Kasumi-1 (cell line): ENCODE results near the gene AGBL5.
"Not testable (repeated sequence)": the region's sequence is repeated elsewhere in the genome, so short reads cannot be mapped to it uniquely, and the experiment has no call there.

Source experiments
- DNase-seq, 2 experiments: peaks; one replicate each; lab custom pipeline; 2025; lab: John Stamatoyannopoulos, UW

Gene AGBL5

DNA sequence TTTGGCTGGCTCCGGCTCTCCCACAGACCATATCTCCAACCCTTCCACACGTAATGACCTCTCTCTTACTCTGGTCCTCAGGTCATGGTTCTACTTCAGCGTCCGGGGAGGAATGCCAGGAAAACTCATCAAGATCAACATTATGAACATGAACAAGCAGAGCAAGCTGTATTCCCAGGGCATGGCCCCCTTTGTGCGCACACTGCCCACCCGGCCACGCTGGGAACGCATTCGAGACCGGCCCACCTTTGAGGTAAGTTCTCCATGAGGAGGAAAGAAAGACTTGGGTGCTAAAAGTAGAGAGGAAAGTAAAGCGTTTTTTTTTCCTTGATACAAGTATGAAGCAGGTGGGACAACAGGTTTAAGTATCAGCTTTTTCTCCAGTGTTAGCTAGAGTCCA, 1.9 kb downstream of the AGBL5 start:
- no peak for DNase-seq

DNA sequence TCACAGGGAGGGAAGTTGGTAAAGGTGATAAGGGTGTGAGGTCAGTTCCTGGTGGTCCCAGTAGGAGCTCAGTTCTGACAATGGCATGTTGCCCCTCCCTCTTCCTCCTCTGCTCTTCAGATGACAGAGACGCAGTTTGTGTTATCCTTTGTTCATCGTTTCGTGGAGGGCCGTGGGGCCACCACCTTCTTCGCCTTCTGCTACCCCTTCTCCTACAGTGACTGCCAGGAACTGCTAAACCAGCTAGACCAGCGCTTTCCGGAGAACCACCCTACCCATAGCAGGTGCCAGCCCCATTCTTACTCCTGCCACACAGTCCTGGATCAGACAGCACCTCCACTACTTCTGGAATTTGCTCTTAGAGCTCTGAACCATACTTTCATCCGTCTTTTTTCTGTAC, 2.3 kb downstream of the AGBL5 start:
- DNase-seq, result no peak

DNA sequence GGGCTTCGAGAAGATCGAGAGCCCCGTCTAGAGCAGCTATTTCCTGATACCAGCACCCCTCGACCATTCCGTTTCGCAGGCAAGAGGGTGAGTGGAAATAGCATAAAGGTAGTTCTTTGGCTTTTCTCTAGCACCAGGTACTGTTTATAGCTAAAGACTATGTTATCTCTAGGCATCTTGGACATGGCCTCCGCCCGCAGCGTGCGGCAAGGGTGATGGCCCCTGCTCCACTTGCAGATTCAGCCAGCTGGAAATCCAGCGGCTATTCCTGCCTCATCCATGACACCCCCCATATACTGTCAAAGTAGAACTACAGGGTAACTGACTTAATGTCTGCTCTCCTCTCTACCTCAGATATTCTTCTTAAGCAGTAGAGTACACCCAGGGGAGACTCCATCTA, 3.3 kb downstream of the AGBL5 start:
- DNase-seq, result no peak

DNA sequence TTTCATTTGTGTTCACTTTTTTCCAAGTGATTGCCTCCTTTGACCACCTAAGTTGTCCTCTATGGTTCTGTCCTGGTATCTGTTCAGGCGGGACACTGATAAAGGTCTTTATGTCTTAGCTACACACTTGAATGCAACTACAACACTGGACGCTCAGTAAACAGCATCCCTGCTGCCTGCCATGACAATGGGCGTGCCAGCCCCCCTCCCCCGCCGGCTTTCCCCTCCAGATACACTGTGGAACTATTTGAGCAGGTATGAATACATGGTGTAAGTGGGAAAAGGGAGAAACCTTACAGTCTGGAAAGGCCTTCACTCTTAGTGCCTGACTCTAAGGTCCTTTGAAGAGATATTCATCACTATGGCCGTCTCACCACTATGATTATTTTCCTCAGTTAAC, 5.7 kb downstream of the AGBL5 start:
- no peak for DNase-seq

DNA sequence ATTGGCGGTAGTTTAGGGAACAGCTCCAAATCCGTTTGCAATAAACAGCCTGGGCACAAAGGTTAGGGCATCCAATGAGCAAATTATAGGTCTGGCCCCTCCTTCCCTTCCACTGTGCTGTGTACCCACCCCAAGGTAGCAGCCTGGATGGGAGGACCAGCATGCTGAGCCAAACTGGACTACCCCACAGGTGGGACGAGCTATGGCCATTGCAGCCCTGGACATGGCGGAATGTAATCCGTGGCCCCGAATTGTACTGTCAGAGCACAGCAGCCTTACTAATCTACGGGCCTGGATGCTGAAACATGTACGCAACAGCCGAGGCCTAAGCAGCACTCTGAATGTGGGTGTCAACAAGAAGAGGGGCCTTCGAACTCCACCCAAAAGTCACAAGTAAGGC, 6.7 kb downstream of the AGBL5 start:
- DNase-seq, result no peak

DNA sequence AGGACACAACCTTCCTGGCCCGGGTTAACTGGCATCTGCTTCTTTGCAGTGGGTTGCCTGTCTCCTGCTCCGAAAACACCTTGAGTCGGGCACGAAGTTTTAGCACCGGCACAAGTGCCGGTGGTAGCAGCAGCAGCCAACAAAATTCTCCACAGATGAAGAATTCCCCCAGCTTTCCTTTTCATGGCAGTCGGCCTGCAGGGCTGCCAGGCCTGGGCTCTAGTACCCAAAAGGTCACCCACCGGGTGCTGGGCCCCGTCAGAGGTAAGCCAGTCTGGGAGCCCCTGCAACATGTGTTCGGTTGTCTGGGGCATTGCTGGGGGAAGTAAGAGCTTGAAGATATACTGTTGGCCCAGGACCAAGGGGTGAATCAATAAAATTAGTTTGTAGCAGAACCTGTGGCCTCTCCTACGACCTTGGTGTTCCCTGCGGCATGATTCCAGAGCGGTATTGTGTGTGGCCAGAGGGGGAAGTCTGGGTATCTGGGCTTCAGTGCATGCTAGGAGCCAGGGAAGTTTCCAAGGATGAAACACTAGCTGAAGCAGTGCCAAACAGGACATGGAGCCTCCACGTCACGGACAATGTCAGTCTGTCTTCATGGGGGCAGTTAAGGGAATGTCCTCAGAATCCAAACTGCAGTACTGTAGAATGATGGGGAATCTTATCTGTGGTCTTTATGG, 7.8 kb downstream of the AGBL5 start:
- DNase-seq, result no peak

DNA sequence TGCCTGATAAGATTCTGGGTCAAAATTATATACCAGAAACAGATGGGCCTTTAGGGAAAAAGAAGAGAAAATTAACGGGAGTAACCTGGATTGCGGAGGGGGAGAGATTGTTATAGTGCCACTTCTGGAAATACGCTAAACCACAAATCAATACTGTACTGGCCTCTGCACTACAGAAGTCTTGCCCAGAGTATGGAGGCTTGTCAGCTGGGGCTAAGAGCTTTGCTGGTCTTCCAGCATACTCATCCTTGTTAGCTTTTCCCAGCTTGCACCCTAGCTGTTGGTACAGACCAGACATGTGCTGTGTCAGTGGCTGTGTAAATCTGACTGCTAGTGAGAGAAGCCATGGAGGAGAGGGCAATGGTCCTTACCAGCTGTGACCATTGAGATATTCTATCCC, 8.9 kb downstream of the AGBL5 start:
- DNase-seq, result no peak

DNA sequence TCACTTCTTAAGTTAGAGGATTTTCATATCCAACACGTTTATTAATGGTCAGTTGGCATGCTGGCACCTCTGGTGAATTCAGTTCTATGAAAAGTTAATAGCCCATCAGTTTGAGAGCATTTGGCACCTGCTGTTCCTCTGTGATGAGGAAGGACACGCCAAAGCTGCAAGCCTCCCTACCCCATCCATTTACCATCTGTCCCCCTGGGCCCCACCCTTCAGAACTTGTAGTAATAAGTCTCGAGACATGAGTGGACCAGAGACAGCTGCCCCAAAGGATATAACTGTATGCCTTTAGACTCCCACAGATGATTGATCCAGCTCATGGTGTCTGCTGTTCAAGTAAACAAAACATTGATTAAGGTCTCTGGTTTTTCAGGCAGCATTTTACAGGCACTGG, 13.7 kb downstream of the AGBL5 start:
- DNase-seq, result no peak

DNA sequence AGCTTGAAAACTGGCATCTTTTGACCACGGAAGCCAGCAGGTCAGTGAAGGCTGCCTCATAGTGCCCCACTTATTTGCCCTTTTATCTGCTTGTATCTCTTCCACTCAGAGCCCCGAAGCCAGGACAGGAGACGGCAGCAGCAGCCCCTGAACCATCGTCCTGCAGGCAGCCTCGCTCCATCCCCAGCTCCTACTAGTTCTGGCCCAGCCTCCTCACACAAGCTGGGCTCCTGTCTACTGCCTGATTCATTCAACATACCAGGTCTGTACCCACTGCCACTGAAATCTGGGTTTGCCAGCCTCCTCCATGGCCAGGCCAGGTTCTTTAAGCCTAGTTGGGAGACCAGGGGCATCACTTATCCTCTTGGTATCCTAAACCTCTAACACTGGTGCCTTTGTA, 15.9 kb downstream of the AGBL5 start:
- no peak for DNase-seq

DNA sequence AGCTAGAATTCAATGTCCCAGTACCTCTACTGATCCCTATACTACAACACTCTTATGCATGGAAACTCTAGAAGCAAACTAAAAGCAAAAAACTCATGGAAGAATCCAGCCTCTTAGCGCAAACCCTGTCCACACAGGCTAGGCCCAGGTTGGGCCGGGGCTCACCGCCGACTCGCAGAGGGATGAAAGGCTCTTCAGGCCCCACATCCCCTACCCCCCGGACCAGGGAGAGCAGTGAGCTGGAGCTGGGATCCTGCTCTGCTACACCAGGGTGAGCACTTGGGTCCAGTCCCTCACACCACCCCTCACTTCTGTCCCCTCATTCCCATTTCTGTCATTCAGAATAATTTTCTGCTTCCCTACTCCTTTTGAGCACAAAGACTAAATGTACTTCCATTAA, 18.0 kb downstream of the AGBL5 start:
- no peak for DNase-seq

DNA sequence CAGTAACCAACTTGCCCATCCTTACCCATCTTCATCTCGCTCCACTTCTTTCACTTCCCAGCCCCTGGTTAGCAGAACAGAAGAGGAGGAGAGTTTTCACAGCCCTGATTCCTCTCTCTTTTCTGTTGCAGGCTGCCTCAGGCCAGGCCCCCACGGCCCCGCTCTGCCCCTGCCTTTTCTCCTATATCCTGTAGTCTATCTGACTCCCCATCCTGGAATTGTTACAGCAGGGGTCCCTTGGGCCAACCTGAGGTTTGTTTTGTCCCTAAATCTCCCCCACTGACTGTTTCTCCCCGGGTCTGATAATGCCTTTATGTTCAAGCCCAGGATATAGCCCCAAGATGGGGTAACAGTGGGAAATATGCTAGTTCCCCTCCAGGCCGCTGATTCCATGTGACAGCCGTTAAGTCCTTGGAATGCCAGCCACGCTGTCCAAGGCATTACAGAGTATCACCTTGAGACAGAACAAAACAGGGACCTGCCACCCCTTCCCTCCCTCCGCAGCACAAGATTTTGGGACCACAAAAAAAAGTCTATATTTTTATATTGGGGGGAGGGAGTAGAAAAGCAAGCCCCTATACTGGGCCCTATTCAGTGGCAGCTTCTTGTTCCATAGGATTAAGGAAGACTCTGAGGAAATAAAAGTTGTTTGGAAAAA, 18.6 kb downstream of the AGBL5 start:
- no peak for DNase-seq

DNA sequence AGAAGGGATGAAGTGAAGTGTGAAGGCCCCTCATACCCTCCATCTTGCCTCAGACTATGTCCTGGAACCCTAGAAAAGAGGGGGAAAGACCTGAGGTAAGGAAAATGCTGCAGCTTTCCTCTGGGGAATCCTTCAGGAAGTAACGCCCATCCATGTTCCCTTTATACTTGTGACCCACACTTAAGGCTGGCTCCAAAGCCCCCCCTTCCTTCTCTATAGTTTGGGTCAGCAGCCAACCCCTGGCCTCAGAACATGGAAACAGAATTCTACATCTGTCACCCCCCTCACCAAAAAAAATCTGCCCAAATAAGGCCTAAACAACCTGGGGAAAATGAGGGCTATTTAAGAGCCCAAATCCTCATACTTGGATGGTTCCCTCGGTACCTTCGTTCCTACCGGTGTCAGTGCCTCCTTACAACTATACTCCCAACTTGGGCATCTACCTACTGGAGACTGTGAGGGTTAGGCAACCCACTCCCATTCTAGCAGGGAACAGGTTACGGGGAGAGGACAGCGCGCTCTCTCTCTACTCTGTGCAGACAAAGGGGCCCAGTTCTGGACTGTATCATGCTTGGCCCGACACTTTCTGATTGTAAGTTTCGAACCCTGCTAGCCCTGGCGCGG, 19.3 kb downstream of the AGBL5 start:
- no peak for DNase-seq

DNA sequence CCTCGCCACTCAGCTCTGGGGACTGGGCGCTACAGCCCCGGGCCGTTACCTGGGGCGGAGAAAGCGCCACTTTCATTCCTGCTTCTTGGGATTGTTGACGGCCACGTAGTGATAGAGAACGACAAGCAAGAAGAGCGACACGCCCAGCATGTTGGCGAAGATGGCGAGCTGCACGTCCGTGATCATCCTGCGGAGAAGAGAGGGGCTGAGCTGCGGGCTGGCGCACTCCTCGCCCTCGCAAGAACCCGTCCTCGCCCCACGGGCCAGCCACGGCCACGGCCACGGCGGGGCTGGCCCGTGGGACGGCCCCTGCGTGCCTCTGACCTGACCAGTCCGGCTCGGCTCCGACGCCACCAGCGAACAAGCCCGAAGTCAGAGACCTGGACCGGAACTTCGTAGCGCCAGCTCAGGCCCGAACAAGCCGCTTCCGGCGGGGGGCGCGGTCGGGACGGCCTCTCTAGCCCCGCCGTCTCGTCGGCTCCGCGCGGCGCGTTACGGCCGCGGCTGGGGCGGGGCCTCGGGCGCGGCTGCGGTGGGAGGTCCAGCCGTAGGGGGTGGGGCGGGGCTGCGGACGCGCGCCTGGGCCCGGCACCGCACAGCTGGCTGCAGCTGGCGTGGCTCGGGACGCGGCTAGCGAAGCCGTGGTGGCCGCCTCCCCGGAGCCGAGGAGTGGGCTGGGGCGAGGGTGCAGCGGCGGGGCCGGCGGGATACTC, 20.0 kb downstream of the AGBL5 start, which contains the start of gene OST4:
TSS of gene OST4 (minus strand) at position 378 of the 713 bp plus-strand sequence.
- peak; percentile 74 to 81 for DNase-seq

DNA sequence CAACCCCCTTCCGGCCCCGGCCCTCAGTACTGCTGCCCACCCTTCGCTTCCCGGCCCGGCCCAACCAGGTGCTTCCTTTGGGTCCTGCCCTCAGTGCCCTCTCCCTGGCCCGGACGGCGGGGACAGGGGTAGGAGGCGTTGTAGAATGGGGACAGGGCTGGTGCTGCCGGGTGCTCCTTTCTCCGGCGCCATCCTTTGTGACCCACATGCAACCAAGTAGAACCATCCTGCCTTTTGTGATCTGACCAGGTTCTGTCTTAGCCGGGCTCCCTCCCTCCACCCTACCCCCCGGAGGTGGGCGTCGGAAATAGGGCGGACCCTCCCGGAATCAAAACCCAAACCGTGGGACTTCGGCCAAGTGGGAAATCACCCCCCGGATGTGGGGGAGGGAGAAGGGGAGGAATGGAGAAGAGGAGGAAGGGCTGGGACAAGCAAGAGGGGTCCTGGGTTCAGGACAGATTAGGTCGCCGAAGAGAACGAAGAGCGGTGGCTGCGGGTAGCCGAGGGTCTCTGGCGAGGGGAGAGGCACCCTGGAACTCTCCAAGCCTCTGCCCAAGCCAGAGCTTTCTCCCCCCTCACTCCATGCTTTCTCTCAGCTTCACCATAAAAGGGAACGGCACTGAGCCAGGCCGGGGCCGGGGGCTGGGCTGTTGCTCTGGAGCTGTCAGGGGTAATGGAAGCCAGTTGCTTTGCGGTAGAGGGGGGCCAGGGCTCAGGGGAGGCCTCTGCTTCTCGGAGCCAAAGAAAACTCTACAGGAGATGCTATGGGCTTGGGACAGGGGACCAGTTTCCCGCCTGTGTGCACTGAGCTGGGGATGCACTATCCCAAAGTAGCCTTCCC, 20.7 kb downstream of the AGBL5 start:
- DNase-seq, result peak; percentile 15 to 63

DNA sequence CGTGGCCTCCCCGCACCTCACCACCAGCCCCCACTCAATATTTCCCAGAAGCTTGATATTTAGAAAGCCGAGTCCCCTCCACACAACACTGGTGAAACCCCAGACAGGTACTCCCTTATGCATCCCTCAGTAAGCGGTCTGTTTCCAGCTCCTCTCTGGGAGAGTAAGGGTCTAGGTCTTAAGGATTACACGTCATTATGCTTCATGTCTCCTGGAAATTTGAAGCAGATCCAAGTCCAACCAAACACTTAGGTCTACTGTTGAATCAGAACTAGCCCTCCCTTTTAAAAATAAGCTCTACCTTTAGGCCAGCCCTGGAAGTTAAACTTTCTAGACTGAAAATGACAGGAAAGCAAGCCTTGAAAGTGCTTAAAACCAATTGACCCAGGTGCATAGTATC, 21.5 kb downstream of the AGBL5 start:
- no peak for DNase-seq

DNA sequence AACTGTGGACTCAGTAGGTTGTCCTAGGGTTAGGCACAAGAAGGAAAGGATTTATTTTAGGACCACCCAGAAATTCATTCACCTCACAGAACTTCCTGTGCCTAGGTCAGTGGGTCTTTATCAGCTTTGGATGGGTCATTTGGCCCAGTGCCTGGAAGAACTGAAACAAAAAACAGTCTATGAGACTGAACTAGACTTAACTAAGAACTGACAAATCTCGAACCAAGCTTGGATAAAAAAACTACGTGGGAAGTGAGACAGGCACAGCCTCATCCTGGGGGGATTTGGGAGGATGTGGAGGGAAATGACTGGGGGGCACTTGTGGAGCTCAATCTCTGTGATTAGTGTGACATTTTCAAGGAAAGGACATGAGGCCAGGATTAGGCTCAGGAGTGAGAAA, 22.3 kb downstream of the AGBL5 start:
- no peak for DNase-seq

DNA sequence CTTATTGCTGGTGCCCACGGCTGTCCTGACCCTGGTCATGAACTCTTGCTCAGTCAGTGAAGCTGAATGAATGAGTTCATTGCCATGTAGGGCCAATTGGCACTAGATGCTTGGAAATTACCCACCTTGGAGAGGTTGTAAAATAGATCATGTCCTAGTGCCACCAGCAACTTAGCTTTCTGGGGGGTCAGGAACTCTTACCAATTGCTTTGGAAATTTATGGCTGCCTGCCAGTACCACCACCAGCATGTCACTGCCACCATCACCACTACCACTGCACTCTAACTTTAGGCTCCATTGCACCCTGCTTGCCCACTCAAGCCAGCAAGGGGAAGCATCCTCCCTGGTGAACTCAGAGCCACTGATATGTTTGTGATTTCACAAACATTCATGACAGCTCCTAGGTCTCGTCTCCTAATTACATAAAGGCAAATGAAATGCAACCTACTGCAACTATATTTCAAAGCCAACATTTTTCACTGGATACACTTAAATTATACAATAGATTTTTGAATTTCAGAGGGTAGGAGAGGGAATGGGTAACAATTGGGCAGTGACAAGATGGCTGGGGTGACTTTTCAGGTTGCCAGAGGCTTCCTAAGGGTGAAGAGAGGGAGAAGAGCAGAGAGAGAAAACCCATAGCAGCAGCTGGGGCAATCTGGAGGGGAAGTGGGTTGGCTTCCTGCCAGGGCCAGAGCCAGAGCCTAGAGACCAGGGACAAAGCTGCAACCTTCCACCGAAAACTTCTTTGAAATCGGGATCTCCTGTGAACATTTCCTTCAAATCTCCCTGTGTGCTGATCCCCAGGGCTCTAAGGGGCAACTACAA, 23.5 kb downstream of the AGBL5 start:
- DNase-seq, result peak; percentile 50 to 53

DNA sequence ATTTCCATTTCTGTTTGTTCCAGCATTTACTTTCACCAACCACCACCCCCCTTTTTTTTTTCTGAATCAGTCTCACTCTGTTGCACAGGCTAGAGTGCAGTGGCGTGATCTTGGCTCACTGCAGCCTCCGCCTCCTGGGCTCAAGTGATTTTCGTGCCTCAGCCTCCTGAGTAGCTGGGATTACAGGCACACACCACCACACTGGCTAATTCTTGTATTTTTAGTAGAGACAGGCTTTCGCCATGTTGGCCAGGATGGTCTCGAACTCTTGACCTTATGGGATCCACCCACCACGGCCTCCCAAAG, 24.1 kb downstream of the AGBL5 start:
- DNase-seq, result not testable (repeated sequence)

DNA sequence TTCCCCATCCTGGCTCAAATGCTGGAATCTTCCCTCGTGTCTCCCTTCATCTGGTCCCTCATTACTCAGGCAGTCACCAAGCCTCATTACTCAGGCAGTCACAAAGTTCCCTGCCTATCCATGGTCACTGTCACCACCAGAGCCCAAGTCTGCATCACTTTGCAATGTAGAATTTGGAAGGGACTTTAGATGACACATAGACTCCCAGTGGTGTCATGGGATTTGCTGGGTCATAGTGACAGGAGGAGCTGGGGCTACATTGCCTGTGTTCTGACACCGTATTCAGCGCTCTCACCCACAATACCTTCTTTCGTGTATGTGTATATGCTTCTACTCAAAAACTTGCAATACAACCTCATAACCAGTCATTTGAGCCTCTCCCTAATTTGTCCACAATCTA, 24.9 kb downstream of the AGBL5 start:
- no peak for DNase-seq

DNA sequence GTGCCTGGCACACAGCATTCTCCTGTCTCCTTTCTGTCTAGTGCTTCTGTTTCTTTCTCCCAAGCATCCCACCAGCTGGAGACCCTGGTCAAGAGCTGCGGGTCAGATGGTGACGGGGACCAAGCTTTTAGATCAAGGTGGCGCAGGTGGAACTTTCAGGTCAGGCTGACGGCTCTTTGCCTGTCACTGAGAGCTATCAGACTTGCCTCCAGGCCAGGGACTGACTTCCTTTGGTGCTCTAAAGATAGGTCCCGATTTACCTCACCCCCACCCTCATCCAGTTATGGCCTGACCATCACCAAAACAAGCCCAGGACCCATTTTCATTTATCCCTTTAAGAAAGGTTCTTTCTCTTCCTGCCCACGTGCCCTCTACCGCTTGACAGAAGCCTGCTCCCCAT, 25.8 kb downstream of the AGBL5 start:
- DNase-seq, result no peak
